Stimulated activated CD4-positive, alpha-beta T cell treated with anti-CD3 and anti-CD28 coated beads, Interleukin-1b, Interleukin-23, amount 100 ng/mL, for 1 hour (primary cell): Measurements from ENCODE around the gene PPM1J.
A peak's percentile ranks its signal among the peaks of the same experiment; 100 is the strongest.
"Not testable (repeated sequence)": the region's sequence is repeated elsewhere in the genome, so short reads cannot be mapped to it uniquely, and the experiment has no call there.

Experiments used
- DNase-seq, 2 donors: peaks; one replicate each; pipeline ENCODE4 v3.0.0-alpha.2; 2020; ENCODE audit warnings: low read depth in 2 of 2

The PPM1J gene, protein sequence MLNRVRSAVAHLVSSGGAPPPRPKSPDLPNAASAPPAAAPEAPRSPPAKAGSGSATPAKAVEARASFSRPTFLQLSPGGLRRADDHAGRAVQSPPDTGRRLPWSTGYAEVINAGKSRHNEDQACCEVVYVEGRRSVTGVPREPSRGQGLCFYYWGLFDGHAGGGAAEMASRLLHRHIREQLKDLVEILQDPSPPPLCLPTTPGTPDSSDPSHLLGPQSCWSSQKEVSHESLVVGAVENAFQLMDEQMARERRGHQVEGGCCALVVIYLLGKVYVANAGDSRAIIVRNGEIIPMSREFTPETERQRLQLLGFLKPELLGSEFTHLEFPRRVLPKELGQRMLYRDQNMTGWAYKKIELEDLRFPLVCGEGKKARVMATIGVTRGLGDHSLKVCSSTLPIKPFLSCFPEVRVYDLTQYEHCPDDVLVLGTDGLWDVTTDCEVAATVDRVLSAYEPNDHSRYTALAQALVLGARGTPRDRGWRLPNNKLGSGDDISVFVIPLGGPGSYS

DNA sequence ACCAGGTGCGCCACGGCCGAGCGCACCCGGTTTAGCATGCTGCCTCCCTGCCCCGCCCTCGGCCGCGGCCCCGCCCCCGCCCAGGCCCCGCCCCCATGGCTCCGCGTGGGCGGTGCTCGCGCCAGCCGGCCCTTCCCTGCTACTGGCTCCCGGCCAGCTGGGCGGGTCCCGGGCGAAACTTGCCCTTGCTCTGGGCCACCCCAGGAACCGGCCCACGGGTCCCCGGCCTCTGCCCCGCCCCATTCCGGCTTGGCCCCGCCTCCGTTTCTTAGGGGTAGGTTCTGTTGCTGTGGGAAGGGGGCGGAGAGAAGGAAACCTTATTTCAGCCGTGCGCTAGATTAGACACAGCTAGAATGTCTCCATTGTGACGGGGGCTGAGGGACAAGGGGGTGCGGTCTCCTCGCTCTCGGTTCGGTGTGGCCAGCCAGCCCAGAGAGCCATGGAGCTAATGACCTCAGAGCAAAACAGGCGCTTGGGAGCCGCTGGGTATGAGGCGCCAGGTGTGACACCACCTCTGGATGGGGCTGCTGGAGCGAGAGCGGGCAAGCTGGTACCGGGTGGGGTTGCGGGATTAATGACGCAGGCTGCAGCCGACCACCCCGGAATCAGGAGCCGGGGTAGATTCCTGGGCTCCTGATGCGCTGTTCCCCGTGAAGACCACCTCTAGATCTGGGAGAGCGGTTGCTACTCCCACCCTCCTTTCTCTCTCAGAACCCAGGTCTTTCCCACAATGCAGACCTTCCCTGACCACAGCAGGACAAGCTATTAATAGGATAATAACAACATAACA lies at the start of gene PPM1J:
TSS of gene PPM1J (minus strand) at position 69 of the 790 bp plus-strand sequence. CDS start at position 38, 31 bp downstream.
- peak; percentile 88 to 94 for DNase-seq

GRCh38 chr1:112762541-112763500 lies 47.7 kb upstream of the PPM1J start:
- DNase-seq: no peak

DNA sequence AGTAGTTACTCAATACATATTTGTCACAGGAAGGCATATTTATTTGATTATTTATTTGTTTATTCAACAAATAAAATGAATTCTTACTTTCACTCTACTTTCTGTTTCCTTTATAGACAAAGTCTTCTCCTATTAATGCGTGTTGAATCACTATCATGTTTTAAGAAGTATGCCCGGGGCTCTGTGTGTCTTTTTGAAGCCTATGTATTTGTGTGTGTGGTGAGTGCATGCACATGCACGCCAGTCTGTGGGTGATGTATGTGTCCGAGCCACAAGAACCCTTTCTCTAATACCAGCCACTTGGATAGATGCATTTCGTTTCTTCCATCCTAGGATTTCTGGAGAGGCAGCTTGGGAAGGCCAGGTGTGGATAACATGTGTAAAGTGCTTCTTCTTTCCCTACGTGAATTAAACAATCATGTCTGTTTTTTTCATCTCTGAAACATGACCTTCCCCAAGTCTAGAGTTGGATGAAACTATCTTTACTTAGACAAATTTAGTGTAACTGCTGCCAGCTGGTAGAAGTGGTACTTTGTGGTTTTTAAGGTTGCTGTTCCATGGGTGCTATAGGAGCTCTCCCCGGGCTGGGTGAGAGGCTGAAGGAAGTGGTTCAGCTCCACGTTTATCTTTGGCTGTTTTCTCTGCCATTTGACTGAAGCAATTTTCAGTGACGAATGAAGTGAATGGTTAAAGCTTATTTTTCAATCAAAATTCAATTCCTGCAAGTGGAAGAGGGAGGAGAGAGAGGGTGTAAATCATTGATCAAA lies 46.8 kb upstream of the PPM1J start:
- DNase-seq: no peak

- no peak for DNase-seq
These were observed 44.1 kb upstream of the PPM1J start for GRCh38 chr1:112759228-112759627.

DNA sequence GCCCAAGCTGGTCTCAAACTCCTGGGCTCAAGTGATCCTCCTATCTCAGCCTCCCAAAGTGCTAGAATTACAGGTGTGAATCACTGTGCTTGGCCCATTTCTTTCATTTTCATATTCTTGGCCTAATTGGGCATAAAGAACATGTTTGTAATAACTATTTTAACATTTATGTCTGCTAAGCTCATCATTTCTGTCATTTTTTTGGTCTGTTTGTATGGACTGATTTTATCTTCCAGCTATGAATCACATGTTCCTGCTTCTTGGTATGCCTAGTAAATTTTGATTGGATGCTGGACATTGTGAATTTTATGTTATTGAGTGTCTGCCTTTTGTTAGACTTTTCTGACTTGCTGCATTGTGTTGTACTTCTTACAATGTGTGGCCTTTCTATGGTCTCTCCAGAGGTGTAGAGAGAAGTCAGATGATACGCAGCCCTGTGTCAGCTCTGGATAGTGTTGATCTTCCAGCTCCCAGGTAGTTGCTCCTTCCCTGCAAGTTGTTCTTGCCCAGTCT lies 39.0 kb upstream of the PPM1J start:
- no peak for DNase-seq

- DNase-seq: no peak
These were observed 33.3 kb upstream of the PPM1J start for GRCh38 chr1:112748396-112748795.

DNA sequence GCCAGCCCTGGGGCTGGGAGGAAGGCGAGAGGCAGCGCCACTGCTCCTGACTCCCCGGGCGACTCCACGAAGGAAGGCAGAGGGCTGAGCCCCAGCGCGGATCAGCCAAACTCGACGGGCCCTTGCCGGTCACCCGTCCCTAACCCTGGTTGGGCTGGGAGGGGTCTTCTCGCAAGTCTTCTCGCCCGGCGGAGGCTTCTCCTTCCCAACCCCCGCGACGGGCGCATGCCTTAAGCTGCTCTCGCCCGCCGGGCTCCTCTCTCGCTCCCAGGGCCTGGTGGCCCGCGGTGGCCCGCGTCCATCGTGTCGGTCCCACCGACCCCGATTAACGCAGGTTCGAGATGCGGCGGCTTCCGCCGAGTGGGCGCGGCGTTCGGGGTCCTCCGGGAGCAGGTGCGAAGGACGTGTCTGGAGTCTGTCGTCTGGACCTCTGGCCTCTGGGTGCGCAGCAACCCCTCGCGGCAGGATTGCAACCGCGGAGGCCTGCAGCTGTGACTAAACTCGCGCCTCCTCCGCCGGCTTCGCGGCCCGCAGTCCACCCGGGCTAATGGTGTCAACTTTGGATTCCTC lies 29.0 kb upstream of the PPM1J start:
- no peak for DNase-seq

GRCh38 chr1:112743174-112744008 lies 28.3 kb upstream of the PPM1J start:
- no peak for DNase-seq

DNA sequence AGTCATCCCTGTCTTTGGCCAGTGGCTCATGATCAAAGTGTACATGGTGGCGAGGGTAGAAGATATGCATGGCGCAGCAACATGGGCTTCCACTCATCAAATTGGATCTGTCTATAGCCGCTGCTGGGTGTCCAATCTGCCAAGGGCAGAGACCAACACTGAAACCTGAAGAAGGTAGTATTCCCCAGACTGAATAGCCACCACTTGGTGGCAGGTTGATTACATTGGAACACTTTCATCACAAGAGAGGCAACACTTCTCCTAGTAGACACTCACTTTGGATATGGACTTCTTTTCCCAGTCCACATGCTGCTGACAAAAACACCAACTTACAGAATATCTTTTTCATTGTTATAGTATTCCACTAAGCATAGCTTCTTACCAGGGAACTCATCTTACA lies 22.4 kb upstream of the PPM1J start:
- no peak for DNase-seq

DNA sequence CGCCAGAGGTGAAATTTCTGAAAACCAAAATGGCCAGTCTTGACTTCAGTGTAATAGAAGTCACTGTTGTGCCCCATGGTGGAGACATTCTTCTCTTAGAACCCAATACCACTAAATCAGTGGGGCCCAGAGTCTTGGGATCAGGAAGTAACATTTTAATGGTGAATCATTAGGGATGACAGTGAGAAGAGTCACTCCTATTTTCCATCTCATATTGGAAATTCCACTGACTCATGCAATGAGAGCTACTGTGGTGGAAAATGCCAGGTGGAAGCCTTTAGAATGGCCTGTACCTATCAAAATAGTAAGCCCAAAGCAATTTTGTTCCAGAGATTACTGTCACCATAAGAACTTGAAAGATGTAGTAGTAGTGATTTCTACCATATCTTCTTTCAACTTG lies 20.6 kb upstream of the PPM1J start:
- no peak for DNase-seq

DNA sequence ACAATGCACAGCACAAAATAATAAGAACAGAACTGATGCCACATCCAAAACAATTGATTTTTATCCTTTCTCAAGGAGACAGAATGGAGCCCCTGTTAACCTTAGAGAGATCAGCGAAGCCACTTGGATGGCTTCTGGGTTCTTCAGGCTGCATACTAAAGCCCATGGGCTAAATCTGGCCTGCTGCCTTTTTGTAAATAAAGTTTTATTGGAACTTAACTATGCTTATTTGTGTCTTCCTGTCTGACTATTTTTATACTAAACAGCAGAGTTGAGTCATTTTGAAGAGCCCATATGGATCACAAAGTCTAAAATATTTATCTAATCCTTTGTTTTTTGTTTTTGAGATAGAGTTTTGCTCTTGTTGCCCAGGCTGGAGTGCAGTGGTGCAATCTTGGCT lies 16.3 kb upstream of the PPM1J start:
- no peak for DNase-seq

DNA sequence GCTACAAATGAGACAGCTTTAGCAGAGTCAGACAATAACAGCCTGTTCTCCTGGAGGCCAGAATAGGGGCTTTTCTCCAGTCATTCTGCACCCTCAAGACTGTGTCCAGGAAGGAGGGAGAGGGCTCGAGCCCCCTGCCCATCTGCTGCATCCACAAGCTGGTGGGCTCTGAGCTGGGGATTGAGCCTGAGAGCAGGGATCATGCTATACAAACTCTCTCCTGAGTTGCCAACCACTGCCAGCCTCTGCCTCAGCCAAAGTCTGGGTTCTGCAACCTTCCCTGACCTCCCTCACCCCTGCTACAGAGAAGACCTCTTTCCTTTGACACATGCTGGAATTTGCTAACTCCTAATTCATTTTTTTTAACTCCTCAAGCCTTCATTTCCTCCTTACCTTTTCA lies 14.8 kb upstream of the PPM1J start:
- DNase-seq: no peak

- DNase-seq: not testable (repeated sequence)
These were observed 13.9 kb upstream of the PPM1J start for GRCh38 chr1:112729011-112729410.

- not testable (repeated sequence) for DNase-seq
These were observed 13.3 kb upstream of the PPM1J start for GRCh38 chr1:112728306-112728971.

DNA sequence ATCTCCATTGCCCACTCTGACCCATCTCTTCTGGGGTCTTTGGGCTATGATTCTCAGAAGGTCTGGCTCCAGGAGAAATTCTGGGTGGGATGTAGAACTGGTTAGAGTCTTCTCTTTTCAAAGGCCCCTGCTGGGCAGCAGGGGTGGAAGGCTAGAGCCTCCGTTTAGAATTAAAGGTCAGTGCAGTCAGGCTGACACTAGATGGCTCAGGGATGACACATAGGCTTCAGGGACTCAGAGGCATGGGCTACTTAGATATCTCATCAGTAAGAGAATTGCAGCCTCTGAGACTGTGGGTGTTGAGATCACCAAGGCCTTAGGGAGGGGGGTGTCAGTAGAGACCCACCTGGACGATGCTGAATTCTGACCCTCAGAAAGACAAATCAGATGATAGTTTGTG lies 12.6 kb upstream of the PPM1J start:
- DNase-seq: no peak

DNA sequence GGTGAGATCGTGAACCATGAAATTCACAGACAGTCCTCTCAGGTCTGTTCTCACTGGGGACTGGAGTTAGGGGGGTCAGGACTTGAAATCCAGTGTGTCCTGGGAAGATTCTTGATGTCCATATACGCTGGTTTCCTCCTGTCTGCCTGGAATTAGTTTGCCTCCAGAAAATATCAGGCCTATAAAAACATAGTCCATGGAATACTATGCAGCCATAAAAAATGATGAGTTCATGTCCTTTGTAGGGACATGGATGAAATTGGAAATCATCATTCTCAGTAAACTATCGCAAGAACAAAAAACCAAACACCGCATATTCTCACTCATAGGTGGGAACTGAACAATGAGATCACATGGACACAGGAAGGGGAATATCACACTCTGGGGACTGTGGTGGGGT lies 9.1 kb upstream of the PPM1J start:
- not testable (repeated sequence) for DNase-seq

DNA sequence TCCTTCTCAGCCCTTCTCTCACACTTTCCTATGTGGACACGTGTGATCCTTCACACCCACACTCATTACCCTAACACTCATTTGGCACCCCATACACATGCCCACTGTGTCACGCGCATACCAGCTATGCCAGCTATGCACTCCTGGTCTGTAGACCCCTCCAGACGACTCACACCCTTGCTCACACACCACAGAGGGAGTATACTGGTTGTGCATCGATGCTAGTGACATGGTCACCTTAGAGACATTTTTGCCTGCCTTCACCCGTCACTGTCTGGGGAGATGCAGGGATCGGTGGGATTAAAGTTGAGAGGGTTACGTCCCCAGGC lies 8.3 kb upstream of the PPM1J start:
- DNase-seq: no peak

DNA sequence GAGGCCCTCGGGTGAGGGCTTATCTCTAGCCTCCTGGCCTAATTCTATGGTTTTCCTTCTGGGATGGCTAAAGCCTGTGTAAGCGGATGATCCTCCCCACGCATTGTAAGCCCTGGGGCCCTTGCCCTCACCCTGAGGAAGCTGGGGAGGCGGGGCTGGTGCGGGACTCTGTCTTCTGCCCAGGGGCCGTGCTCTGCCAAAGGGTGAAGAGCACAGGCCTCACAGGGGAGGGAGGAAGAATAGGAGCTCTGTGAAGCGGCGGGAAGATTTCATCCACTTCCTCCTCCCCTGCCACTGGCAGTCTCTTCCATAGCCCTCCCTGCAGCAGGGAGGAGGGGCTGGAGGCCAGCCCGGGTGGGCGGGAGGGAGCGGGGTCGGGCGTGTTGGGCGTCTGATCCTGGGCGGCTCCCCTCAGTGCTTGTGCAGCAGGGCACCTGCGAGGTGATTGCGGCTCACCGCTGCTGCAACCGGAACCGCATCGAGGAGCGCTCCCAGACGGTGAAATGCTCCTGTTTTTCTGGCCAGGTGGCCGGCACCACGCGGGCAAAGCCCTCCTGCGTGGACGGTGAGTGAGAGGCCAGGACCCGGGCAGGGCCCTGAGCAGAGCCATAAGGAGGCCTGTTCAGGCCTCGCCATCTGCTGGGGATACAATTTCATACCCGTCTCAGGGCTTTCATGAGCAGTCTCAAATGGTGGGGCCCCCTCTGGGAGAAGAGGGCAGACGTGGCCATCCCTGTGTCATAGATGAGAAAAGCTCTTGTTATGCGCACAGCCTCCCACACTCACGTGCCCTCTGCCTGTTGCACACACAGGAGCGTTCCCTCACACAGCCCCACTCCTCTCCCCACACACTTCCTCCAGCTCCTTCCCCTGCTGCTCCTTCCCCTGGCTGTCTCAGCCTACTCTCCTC lies 7.7 kb upstream of the PPM1J start:
- DNase-seq: no peak
